Keratinocyte (primary cell): ENCODE results near the gene FGD1.

Experiments
- EZH2 ChIP-seq: IDR thresholded peaks from one replicate; pipeline ENCODE4 v1.6.1; 2012; ENCODE audit warnings: inconsistent platforms, mild to moderate bottlenecking, low read length, moderate library complexity
- TF ChIP-seq, protein P1 (sequence below), 3 experiments: IDR thresholded peaks in 1 of 3; conservative IDR thresholded peaks in 1 of 3; optimal IDR thresholded peaks in 1 of 3; 2 replicates in 2 of 3; 3 replicates in 1 of 3; pipeline versions ENCODE3 to v1.5.1; 2011; ENCODE audit warnings: low read length in 3 of 3, mild to moderate bottlenecking in 3 of 3, moderate library complexity in 2 of 3, control low read depth in 1 of 3, inconsistent platforms in 1 of 3; ENCODE audit not compliant: insufficient read depth in 2 of 3; ENCODE audit errors: extremely low read depth in 1 of 3

DNA sequence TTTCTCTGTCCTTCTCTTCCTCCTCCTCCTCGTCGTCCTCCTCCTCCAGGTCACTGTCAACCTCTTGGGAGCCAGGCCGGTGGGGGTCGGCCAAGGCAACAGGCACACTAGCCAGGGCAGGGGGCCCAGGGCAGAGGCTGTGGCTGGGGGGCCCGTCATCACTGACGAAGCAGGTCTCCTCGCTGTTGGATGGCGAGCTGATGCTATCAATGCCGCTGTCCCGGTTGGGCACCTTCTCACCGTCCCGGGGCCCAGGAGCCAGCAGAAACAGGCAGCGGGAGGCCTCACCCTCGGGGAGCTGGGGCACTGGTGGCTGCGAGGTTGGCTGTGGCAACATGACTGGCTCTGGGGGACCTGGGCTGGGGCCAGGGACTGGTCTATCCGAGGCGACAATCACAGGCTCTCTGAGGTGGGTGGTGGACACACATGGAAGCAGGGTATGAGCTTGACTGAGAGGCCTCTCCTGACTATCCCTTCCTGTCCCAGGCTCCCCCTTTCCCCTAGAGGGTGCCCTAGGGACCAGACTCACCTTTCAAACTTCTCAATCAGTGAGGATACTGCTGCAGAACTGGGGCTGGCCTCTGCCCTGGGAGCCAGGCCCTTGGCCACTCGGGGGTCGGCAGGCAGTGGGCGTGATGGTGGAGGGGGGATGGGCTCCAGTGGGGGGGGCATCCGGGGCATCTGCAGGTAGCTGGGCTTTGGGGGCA, 25.8 kb downstream of the FGD1 start:
- TF ChIP-seq, protein P1, sequence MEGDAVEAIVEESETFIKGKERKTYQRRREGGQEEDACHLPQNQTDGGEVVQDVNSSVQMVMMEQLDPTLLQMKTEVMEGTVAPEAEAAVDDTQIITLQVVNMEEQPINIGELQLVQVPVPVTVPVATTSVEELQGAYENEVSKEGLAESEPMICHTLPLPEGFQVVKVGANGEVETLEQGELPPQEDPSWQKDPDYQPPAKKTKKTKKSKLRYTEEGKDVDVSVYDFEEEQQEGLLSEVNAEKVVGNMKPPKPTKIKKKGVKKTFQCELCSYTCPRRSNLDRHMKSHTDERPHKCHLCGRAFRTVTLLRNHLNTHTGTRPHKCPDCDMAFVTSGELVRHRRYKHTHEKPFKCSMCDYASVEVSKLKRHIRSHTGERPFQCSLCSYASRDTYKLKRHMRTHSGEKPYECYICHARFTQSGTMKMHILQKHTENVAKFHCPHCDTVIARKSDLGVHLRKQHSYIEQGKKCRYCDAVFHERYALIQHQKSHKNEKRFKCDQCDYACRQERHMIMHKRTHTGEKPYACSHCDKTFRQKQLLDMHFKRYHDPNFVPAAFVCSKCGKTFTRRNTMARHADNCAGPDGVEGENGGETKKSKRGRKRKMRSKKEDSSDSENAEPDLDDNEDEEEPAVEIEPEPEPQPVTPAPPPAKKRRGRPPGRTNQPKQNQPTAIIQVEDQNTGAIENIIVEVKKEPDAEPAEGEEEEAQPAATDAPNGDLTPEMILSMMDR (optimal IDR thresholded peaks at IDR 0.05 in 1 of 3, IDR thresholded peaks at IDR 0.05 in 1 of 3, conservative IDR thresholded peaks at IDR 0.05 in 1 of 3; ENCODE audit: extremely low read depth in 1 of 3, insufficient read depth in 2 of 3, low read length in 3 of 3), result no peak
- TF ChIP-seq EZH2, result no peak
